ENCODE results near the gene UBTFL1.

Gene UBTFL1

DNA sequence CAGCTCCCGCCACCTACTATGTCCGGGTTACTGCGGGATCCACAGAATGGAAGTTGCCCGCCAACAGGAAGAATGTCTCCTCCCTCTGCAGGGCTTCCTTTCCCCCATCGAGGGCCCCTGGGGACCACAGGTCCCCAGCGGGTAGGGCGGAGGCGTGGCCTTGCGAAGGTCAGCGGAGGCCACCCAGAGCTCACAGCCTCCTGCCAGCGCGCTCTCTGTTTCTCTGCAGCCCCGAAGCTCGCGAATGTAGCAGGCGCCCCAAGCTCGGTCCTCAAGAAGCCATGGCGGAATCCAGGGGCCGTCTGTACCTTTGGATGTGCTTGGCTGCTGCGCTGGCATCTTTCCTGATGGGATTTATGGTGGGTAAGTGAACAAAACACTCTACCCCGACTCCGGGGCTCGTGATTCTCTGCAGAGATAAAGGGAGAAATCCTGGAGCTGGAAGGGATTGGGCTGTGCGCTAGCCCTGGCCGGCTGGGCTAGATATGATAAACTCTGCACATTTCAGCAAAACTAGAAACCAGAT, 48.8 kb downstream of the UBTFL1 start, which contains the start of gene NAALAD2:
Gene NAALAD2 (plus strand): TSS at position 186 of the 526 bp plus-strand sequence. CDS start 96 bp downstream, at position 282.
- Histone ChIP-seq H3K4me1 (ENCODE audit: insufficient read depth, low read length, severe bottlenecking) (no peaks in the 10 kb centered on the region), H3K27ac (ENCODE audit: low read depth, low read length, poor library complexity, severe bottlenecking) (no peak within 1 kb of the TSS), H3K9me2 (ENCODE audit: low read depth, low read length) (no peaks in the 10 kb centered on the region), H3K4me2 (ENCODE audit: low read length) (no peak within 1 kb of the TSS), H3K27me3 (ENCODE audit: insufficient read depth, low read length) (0 out of 2 replicates have a peak, but pooled peaks cover 3% of the 10 kb centered on the region), H3F3A (ENCODE audit: insufficient read depth, low read length) (no peaks in the 10 kb centered on the region), H2AFZ (ENCODE audit: low read length) (no peak within 1 kb of the TSS), H3K36me3 (ENCODE audit: insufficient read depth, low read length) (no peaks in the 10 kb centered on the region), H3K9ac (ENCODE audit: low read length) (no peak within 1 kb of the TSS), H3K79me2 (ENCODE audit: insufficient read depth, low read length) (no peaks in the 10 kb centered on the region), H4K20me1 (ENCODE audit: insufficient read depth, low read length) (no peaks in the 10 kb centered on the region), H3K9me3 (ENCODE audit: low read length) (no peaks in the 10 kb centered on the region), H3K4me3 (ENCODE audit: low read depth, low read length, poor library complexity, severe bottlenecking) (no peak within 1 kb of the TSS)
- TF ChIP-seq CTCF (IDR thresholded peaks at IDR 0.05; ENCODE audit: low read length) (no peak), EZH2 (IDR thresholded peaks at IDR 0.05; ENCODE audit: borderline replicate concordance, low read length) (no peak)

- no peaks in the 10 kb centered on the region for H3K36me3 ChIP-seq (ENCODE audit: insufficient read depth, low read length)
- no peak overlapping the region for H2AFZ ChIP-seq (ENCODE audit: low read length)
- H3K9ac ChIP-seq (ENCODE audit: low read length), result no peak overlapping the region
- H3F3A ChIP-seq (ENCODE audit: insufficient read depth, low read length), result no peaks in the 10 kb centered on the region
- TF ChIP-seq CTCF (IDR thresholded peaks at IDR 0.05; ENCODE audit: low read length) (no peak), EZH2 (IDR thresholded peaks at IDR 0.05; ENCODE audit: borderline replicate concordance, low read length) (no peak)
- no peaks in the 10 kb centered on the region for H4K20me1 ChIP-seq (ENCODE audit: insufficient read depth, low read length)
- no peaks in the 10 kb centered on the region for H3K4me1 ChIP-seq (ENCODE audit: insufficient read depth, low read length, severe bottlenecking)
- no peak overlapping the region for H3K4me3 ChIP-seq (ENCODE audit: low read depth, low read length, poor library complexity, severe bottlenecking)
- H3K27ac ChIP-seq (ENCODE audit: low read depth, low read length, poor library complexity, severe bottlenecking), result no peak overlapping the region
- H3K9me2 ChIP-seq (ENCODE audit: low read depth, low read length), result no peaks in the 10 kb centered on the region
- H3K4me2 ChIP-seq (ENCODE audit: low read length), result no peak overlapping the region
- H3K79me2 ChIP-seq (ENCODE audit: insufficient read depth, low read length), result no peaks in the 10 kb centered on the region
- H3K9me3 ChIP-seq (ENCODE audit: low read length), result no peaks in the 10 kb centered on the region
- H3K27me3 ChIP-seq (ENCODE audit: insufficient read depth, low read length), result 0 out of 2 replicates have a peak, but pooled peaks cover 3% of the 10 kb centered on the region
These were observed 49.3 kb downstream of the UBTFL1 start for GRCh38 chr11:90135016-90135415.
